Prostate gland (tissue), 2 donors: ENCODE results near the gene RUNX2. TPM values are rescaled to one million over a fixed set of nuclear protein-coding genes. Genes with fewer than 3 reads are reported as not detected.
A peak's percentile ranks its signal among the peaks of the same experiment; 100 is the strongest.

ENCODE experiments used
- DNase-seq: peaks from one replicate; pipeline ENCODE4 v3.0.0-alpha.2; 2019; ENCODE audit warnings: low spot score
- H3K27ac ChIP-seq, 2 donors: fragments of 200-600 bp; sonication (generic); 2 replicates each; pipeline ENCODE4 v1.5.1; 2017 to 2019
- H3K27me3 ChIP-seq: fragments of 200-600 bp; sonication (generic); replicated peaks from 2 replicates; pipeline ENCODE4 v1.5.1; 2019; ENCODE audit not compliant: insufficient read depth
- H3K36me3 ChIP-seq, 2 donors: fragments of 200-600 bp; sonication (generic); 1 replicate in 1 of 2; 2 replicates in 1 of 2; pipeline versions ENCODE4 v1.5.1 to v1.8.1; 2017 to 2019
- H3K4me1 ChIP-seq: fragments of 200-600 bp; sonication (generic); replicated peaks from 2 replicates; pipeline ENCODE4 v1.5.1; 2019
- H3K4me3 ChIP-seq, 2 donors: fragments of 200-600 bp; sonication (generic); 2 replicates each; pipeline ENCODE4 v1.5.1; 2017 to 2019
- H3K9me3 ChIP-seq: fragments of 200-600 bp; sonication (generic); 2 replicates; pipeline ENCODE4 v1.5.1; 2017
- POLR2A ChIP-seq: fragments of 450-650 bp; IDR thresholded peaks from one replicate; pipeline ENCODE4 v1.6.1; 2016; ENCODE audit warnings: antibody characterized with exemption, mild to moderate bottlenecking
- POLR2AphosphoS5 ChIP-seq: sonication (generic); formaldehyde crosslinking; IDR thresholded peaks from one replicate; pipeline ENCODE4 v1.6.1; 2017; ENCODE audit warnings: antibody characterized with exemption
- WGBS: methylation state at CpG from one replicate; pipeline ENCODE4 v1.1.5; 2018; 5-methylcytosine and 5-hydroxymethylcytosine counted together
- intact Hi-C: fragments of 100-400 bp; cut with DNase I; formaldehyde crosslinking; loops from one replicate; pipeline ENCODE4 v1.14.2; 2022
- total RNA-seq, 2 donors: library from RNA; depleted of rRNA; stranded (reverse); fragments of >200 nt; gene quantifications; one replicate each; pipeline ENCODE4 v1.1.0, GENCODE V29; 2016
- TF ChIP-seq, protein P1 (sequence below), 4 experiments: fragments of 200-600 bp in 2 of 4; fragments of 450-650 bp in 2 of 4; sonication (generic) in 2 of 4; IDR thresholded peaks; 1 replicate in 3 of 4; 2 replicates in 1 of 4; pipeline ENCODE4 v1.5.1; 2016 to 2019; ENCODE audit warnings: antibody characterized with exemption in 4 of 4, mild to moderate bottlenecking in 2 of 4, moderate library complexity in 2 of 4

Gene RUNX2
- total RNA-seq, 2 donors from 2014 or later = 9.2 to 10.7 TPM

DNA sequence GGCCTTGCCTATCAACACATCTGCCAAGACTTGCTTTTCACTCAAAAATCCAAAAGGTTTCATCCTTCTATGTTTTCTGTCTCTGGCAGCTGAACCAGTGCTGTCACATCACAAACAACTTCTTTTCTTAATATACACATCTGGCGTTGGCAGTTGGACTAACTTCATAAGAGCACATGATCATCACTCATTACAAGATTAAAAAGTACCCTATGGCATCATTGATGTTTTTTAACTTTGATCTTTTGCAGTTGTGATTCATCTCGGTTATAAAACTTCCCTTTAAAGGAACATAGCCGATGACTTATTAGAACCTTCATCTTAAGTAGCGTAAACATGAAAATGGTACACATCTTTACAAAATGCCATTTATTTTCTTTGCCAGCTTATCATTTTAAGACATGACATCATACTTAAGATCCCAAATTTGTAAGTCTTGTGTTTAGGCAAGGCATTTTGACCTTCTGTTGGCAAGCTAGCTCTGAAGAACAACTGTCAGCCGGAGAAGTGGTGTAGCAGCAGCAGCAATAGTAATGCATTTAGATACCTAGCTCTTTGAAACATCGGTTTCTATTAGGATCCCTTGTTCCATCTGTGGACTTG, 113.8 kb downstream of the RUNX2 start:
- TF ChIP-seq POLR2A (no peak), POLR2AphosphoS5 (no peak)
- TF ChIP-seq, protein P1, sequence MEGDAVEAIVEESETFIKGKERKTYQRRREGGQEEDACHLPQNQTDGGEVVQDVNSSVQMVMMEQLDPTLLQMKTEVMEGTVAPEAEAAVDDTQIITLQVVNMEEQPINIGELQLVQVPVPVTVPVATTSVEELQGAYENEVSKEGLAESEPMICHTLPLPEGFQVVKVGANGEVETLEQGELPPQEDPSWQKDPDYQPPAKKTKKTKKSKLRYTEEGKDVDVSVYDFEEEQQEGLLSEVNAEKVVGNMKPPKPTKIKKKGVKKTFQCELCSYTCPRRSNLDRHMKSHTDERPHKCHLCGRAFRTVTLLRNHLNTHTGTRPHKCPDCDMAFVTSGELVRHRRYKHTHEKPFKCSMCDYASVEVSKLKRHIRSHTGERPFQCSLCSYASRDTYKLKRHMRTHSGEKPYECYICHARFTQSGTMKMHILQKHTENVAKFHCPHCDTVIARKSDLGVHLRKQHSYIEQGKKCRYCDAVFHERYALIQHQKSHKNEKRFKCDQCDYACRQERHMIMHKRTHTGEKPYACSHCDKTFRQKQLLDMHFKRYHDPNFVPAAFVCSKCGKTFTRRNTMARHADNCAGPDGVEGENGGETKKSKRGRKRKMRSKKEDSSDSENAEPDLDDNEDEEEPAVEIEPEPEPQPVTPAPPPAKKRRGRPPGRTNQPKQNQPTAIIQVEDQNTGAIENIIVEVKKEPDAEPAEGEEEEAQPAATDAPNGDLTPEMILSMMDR (IDR thresholded peaks at IDR 0.05) = no peak
- Histone ChIP-seq H3K27me3 (no peaks in the 10 kb centered on the region), H3K4me1 (no peaks in the 10 kb centered on the region), H3K27ac (no peak overlapping the region), H3K9me3 (no peaks in the 10 kb centered on the region), H3K4me3 (no peak overlapping the region), H3K36me3 (no peaks in the 10 kb centered on the region)
- intact Hi-C loops = no loop called here
- 76% methylated on average over 6 of the region's 6 CpGs for WGBS
- no peak for DNase-seq

DNA sequence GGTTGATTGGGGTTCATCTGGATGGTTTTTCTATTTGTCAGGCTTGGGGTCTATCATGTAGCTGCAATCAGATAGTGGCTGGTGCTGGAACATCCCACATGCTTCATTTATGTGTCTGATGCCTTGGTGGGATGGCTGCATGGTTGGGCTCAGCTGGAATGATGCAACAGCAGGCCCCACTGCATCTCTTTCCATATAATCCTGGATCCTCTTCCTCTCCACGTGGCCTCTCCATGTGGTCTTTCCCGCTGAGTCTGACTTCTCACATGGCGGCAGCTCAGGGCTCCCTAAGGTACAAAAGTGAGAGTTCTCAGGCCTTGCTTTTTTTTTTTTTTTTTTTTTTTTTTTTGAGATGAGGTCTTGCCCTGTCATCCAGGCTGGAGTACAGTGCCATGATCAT, 114.6 kb downstream of the RUNX2 start:
- no peak for DNase-seq
- Histone ChIP-seq H3K27me3 (no peaks in the 10 kb centered on the region), H3K27ac (no peak overlapping the region), H3K4me1 (no peaks in the 10 kb centered on the region), H3K36me3 (no peaks in the 10 kb centered on the region), H3K9me3 (no peaks in the 10 kb centered on the region), H3K4me3 (no peak overlapping the region)
- intact Hi-C loops = no loop called here
- TF ChIP-seq, protein P1 (IDR thresholded peaks at IDR 0.05) = no peak
- TF ChIP-seq POLR2AphosphoS5 (no peak), POLR2A (no peak)
- WGBS = 91% methylated on average over 3 of the region's 3 CpGs

DNA sequence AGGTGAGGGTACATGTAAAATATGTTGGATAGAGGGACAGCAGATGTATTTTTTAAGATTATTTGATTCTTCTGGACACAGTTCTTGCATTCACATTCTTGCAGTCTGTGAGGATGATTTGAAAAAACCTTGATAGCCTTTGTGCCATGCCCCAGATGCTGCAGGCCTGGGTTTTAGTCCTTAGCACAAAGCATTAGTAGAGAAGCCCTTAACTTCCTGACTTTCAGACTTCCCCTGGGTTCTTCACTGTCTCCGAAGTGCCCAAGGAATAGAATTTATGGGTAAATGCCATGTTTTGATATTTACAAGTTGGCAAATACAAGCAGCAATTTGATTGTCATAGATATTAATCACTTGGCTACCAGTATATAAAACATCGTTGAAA, 117.2 kb downstream of the RUNX2 start:
- no peaks in the 10 kb centered on the region for H3K27me3 ChIP-seq
- intact Hi-C loops = no loop called here
- 14% methylated on average over 2 of the region's 2 CpGs for WGBS
- H3K36me3 ChIP-seq = no peaks in the 10 kb centered on the region
- peak overlapping the region; percentile 29 to 57 for H3K27ac ChIP-seq
- no peak overlapping the region for H3K4me3 ChIP-seq
- DNase-seq = no peak
- H3K4me1 ChIP-seq = no peaks in the 10 kb centered on the region
- no peaks in the 10 kb centered on the region for H3K9me3 ChIP-seq
- no peak for TF ChIP-seq POLR2A

GRCh38 chr6:45445749-45446549, 117.8 kb downstream of the RUNX2 start:
- H3K4me1 ChIP-seq = no peaks in the 10 kb centered on the region
- no peak overlapping the region for H3K4me3 ChIP-seq
- H3K9me3 ChIP-seq = no peaks in the 10 kb centered on the region
- no peaks in the 10 kb centered on the region for H3K36me3 ChIP-seq
- H3K27me3 ChIP-seq = no peaks in the 10 kb centered on the region
- DNase-seq = peak; percentile 89
- TF ChIP-seq POLR2A (no peak), POLR2AphosphoS5 (peak; percentile 98)
- TF ChIP-seq, protein P1 (IDR thresholded peaks at IDR 0.05) = no peak
- intact Hi-C loops = no loop called here
- 18% methylated on average over 9 of the region's 9 CpGs for WGBS
- peak overlapping the region; percentile 29 to 57 for H3K27ac ChIP-seq

DNA sequence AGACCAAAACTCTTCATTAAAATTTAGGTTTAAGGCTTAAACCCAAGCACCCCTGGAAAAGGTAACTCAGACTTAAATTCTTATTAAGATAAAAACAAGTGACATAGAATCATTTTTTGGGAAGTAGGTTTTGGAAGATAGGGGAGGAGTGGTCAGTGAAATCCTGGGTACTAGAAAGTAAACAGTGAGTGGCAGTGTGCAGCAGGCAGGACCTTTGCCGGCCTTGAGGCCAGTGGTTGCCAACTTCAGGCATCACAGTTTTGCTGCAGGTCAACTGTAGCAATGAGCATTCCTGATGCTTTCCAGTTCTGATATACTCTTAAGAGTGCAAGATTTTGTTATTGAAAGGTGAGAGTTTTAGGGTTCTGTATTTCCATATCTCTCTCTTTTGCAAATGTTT, 118.9 kb downstream of the RUNX2 start:
- intact Hi-C loops = no loop called here
- no peaks in the 10 kb centered on the region for H3K9me3 ChIP-seq
- no peaks in the 10 kb centered on the region for H3K4me1 ChIP-seq
- no peak for TF ChIP-seq POLR2A
- H3K36me3 ChIP-seq = no peaks in the 10 kb centered on the region
- 81% methylated on average over 1 of the region's 1 CpG for WGBS
- H3K4me3 ChIP-seq = no peak overlapping the region
- no peaks in the 10 kb centered on the region for H3K27me3 ChIP-seq
- DNase-seq = no peak
- H3K27ac ChIP-seq = no peak overlapping the region

GRCh38 chr6:45447716-45448115, 119.6 kb downstream of the RUNX2 start:
- Histone ChIP-seq H3K4me1 (no peaks in the 10 kb centered on the region), H3K36me3 (no peaks in the 10 kb centered on the region), H3K27ac (no peak overlapping the region), H3K9me3 (no peaks in the 10 kb centered on the region), H3K4me3 (no peak overlapping the region), H3K27me3 (no peaks in the 10 kb centered on the region)
- TF ChIP-seq, protein P1 (IDR thresholded peaks at IDR 0.05) = no peak
- no peak for TF ChIP-seq POLR2A
- no peak for TF ChIP-seq POLR2AphosphoS5
- intact Hi-C loops = no loop called here
- no peak for DNase-seq
- WGBS = 73% methylated on average over 2 of the region's 2 CpGs
